T-helper 2 cell treated with Interferon-gamma antibody and Interleukin-4, amounts not matched to agents 100 ng/mL and 5 ng/mL, for 36 hours (primary cell): ENCODE results near the gene C2orf76. TPM values are rescaled to one million over a fixed set of nuclear protein-coding genes. Genes with fewer than 3 reads are reported as not detected.

Experiments used
- intact Hi-C: fragments of 100-400 bp; cut with micrococcal nuclease; formaldehyde crosslinking; loops from one replicate; pipeline ENCODE4 v1.15.1; 2023
- total RNA-seq: library from RNA; stranded (reverse); gene quantifications from 2 replicates; pipeline ENCODE4 v1.2.3, GENCODE V29; 2022

The C2orf76 gene
- total RNA-seq, 1 donor from 2014 or later = 8.6 TPM

GRCh38 chr2:119338826-119339561 is 27.6 kb downstream of the C2orf76 start:
- intact Hi-C loops = no loop called here

GRCh38 chr2:119338272-119338671 is 28.4 kb downstream of the C2orf76 start:
- intact Hi-C loops = no loop called here

- intact Hi-C loops = no loop called here
Measured at GRCh38 chr2:119337749-119338148, 28.9 kb downstream of the C2orf76 start.

DNA sequence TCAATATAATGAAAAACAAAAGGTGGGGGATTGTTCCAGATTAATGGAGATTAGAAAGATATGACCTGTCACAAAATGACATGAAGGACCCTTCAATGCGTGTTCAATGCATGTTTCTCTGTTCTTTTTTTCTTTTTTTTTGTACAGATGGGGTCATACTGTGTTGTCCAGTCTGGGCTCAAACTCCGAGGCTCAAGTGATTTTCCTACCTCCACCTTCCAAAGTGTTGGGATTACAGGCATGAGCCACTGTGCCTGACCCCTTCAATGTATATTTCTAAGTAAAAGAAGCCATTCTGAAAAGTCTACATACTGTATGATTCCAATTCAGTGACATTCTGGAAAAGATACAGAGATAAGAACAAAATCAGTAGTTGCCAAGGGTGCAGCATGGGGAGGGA is 32.8 kb downstream of the C2orf76 start:
- intact Hi-C loops = no loop called here

GRCh38 chr2:119333360-119333759 is 33.3 kb downstream of the C2orf76 start:
- intact Hi-C loops = no loop called here

DNA sequence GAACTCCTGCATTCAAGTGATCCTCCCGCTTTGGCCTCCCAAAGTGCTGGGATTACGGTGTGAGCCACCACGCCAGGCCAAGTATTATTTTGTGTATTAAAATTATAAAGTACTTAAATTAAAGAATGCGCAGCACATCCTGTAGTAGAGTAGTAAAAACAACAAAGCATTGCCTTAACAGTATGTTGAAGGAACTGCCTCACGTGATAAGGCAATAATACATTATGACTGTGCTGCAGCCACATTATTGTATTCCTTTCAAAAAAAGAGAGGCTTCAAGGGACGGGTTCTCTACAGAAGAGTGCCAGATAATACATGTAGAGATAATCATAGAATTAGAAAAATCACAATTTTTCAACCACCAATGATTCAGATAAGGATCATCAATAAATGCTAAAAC is 33.7 kb downstream of the C2orf76 start:
- intact Hi-C loops = no loop called here

DNA sequence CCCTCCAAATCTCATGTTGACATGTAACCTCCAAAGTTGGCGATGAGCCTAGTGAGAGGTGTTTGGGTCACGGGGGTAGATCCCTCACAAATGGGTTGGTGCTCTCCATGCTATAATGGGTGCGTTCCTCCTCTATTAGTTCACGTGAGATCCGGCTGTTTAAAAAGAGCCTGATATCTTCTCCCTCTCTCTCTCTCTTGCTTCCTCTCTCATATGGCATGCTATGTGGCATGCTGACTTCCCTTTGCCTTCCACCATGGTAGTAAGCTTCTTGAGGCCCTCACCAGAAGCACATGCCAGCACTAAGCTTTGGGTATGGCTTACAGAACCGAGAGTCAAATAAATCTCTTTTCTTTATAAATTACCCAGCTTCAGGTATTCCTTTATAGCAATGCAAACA is 39.2 kb downstream of the C2orf76 start:
- intact Hi-C loops = no loop called here

- intact Hi-C loops = no loop called here
Measured at GRCh38 chr2:119326938-119327337, 39.7 kb downstream of the C2orf76 start.

DNA sequence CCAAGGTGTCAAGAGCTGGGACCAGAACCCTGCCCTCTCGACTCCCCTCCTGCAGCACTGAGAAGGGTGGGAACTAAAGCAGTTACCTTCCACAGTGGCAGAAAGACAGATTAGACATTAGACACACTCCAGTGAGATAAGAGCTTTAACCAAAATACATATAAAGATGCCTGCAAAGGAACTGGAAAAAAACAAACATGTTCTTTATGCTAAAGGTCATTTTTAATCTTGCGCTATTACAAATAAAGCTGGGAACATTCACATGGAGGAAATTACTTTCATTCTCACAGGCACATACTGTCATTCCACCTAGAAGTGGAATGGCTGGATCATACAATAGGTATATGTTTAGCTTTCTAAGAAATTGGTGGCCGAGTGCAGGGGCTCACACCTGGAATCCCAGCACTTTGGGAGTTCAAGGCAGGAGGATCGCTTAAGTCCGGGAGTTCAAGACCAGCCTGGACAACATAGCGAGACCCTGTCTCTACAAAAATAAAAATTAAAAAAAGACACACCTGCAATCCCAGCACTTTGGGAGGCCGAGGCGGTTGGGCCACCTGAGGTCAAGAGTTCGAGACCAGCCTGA is 41.9 kb downstream of the C2orf76 start:
- intact Hi-C loops = no loop called here

- intact Hi-C loops = no loop called here
Measured at GRCh38 chr2:119323459-119323858, 43.2 kb downstream of the C2orf76 start.

- intact Hi-C loops = no loop called here
Measured at GRCh38 chr2:119319593-119319992, 47.0 kb downstream of the C2orf76 start.

DNA sequence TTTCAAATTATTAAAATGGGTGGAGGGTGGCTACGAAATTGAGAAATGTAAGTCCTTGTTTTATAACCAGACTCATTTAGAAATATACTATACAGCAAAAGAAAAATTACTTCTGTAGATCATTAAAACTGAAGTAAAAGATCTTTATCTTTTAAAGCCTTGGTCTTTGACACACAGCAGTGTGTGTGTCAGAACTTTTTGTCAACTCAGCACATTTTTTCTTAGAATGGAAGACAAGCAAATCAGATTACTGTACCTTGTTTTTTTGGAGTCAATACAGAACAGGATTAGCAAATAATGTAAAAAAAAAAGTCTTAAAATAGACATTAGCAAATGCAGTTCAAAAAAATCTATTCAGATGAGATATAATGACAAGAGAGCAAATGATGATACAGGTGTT is 49.1 kb downstream of the C2orf76 start:
- intact Hi-C loops = no loop called here

- intact Hi-C loops = no loop called here
Measured at GRCh38 chr2:119316066-119316465, 50.6 kb downstream of the C2orf76 start.

GRCh38 chr2:119315241-119315925 is 51.3 kb downstream of the C2orf76 start:
- intact Hi-C loops = no loop called here

- intact Hi-C loops = no loop called here
Measured at GRCh38 chr2:119311831-119312230, 54.8 kb downstream of the C2orf76 start.

DNA sequence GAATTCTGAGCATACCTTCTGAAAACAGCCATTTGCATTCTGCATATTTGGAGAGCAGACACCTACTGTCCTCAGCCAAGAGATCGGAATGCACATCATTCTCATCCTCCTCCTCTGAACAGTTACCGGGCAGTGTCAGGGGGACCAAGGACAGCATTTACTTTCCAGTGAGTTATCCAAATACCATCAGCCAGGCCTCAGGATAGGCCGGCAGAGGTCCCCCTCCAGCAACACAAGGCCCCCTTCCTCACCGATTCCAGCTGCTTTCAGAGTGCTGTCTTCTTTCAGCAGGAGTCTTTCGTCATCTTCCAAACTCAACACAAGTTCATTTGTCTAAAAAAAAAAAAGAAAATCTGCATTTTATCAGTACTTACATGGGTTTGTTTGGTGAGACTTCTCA is 55.3 kb downstream of the C2orf76 start:
- intact Hi-C loops = no loop called here

DNA sequence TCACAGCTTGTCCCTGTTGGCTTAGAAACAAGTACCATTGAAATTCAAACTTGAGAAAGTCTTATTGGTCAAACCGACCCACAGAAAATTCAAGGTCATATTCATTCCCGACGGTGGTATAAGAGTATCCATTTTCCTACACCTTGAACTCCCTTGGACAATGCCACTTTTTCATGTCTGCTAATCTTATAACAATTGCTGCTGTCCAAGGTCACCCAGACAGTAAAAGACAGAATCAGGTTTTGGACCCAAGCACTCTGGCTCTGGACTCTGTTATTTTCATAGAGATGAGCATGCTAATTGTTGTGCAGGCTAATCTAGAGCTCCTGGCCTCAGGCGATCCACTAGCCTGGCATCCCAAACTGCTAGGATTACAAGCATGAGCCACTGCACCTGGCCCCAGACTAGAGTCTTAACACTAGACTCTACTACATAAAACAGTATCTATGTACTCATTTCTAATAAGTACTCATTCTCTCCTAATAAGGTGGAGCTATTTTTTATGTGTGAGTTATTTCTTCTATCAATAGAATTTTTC is 57.8 kb downstream of the C2orf76 start:
- intact Hi-C loops = no loop called here

DNA sequence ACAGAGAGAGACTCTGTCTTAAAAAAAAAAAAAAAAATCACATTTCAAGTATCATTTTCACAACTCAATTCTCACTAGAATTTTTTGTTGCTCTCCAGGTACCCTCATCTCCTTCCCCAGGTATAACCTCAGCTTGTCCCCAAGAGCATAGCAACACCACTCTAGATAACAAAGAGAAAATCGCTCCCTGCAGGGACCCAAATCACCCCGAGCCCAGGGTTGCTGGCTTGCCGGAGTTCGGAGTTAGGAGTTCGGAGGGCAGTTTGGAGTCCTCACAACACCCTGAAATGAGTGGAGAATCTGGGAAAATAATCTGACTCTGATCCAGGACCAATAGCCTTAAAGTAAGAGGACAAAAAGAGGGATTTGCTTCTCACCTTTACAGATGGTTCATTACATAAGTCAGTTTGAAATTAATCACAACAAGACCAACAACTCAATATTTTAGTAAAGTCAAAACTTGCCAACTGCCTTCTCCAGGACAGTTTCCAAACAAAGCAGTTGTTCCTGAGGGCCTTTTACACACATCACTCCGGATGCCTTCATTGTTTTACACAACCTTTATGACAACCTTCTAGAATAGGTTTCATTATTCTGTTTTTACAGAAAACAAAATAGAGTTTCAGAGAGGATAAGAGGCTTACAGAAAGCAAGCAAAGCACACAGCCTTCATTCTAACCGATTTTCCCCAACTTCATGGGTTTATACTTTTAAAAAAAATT is 59.1 kb downstream of the C2orf76 start:
- intact Hi-C loops = no loop called here

GRCh38 chr2:119306196-119306590 is 60.4 kb downstream of the C2orf76 start:
- intact Hi-C loops = no loop called here

GRCh38 chr2:119305497-119306195 is 61.0 kb downstream of the C2orf76 start:
- intact Hi-C loops = no loop called here

DNA sequence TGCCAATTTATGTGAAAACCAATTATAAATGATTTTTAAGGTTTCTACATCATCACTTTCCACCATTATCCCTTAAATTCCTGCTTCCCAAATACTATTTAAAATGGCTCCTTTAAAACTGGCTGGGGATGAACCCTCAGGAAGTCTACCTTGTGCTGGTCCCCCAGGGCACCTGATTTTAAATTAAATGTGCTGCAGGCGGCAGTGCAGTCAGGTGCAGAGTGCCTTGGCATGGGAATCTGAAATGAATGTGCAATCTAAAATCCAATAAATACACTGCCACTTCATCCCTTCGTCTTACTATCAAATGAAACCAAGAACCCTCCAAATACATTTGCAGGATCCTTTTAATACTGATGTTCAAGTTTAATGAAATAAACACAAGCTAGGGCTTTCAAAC is 61.8 kb downstream of the C2orf76 start:
- intact Hi-C loops = no loop called here
